Stimulated activated CD4-positive, alpha-beta T cell treated with anti-CD3 and anti-CD28 coated beads, Interleukin-12 subunit alpha, Interleukin-12 subunit beta, amount 100 ng/mL, for 4 hours (primary cell): ENCODE results near the gene DSTN.

Source experiments
- DNase-seq: peaks from one replicate; pipeline ENCODE4 v3.0.0-alpha.2; 2020

Gene DSTN

DNA sequence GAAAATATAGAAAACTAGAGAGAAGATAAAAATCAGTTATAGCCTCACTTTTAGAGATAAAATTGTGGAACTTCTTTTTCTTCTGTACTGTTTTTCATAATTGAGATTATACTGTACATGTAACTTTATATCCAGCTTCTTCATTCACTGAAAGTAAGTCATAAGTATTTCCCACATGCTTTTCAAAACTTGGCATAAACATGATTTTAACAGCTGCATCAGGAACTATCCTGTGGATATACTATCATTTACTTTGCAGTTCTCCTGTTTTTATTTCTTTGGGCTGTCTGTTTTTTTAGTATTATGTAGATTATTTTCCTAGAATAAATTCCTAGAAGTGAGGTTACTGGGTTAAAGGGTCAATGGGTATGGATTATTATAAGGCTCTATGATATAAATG lies 14.8 kb downstream of the DSTN start:
- DNase-seq, result no peak

DNA sequence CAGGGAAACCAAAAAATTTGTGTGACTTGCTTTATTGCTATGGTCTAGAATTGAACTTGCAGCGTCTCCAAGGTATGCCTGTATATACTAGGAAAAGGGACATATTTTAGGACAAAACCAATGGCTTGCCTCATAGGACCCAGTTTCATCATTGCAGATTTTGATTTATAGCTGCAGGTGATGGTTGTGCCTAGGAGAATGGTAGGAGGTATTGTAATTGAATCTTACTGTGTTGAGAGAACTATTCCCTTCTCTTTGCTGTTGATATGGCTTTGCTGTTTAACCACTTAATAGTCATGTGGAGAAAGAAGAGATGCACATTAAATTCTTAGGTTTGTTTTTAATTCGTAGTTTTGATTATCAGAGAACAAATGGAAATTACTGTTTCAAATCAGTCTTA lies 16.4 kb downstream of the DSTN start:
- DNase-seq, result no peak

DNA sequence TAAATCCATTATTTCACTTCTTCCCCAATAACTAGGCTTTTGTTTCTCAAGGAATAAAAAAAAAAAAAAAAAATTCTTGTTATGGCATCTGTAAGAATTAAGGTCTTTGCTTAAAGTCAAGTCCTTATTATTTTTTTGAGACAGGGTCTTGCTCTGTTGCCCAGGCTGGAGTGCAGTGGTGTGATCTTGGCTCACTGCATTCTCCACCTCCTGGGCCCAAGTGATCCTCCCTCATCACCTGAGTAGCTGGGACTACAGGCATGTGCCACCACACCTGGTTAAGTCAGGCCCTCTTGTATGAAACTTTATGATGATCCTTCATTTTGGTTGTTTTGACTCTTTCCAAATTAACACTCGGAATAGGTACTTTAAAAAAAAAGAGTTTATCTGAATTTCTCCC lies 17.3 kb downstream of the DSTN start:
- no peak for DNase-seq

DNA sequence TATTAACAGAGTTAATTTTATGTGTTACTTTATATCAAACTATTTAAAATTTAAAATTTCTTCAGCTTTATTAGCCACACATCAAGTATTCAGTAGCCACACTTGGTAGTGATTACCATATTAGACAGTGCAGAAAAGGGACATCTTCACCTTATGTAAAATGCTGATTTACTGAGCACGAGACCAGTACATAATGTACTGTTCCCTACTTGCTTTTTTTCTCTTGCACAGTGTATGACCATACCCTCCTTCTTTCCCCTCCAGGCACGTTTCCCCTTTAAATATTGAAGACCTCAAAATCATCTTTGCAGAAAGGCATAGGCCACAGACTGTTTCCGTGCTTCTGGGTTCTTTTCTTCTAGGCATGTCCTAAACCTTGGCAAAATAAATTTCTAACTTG lies 17.9 kb downstream of the DSTN start:
- DNase-seq, result no peak

DNA sequence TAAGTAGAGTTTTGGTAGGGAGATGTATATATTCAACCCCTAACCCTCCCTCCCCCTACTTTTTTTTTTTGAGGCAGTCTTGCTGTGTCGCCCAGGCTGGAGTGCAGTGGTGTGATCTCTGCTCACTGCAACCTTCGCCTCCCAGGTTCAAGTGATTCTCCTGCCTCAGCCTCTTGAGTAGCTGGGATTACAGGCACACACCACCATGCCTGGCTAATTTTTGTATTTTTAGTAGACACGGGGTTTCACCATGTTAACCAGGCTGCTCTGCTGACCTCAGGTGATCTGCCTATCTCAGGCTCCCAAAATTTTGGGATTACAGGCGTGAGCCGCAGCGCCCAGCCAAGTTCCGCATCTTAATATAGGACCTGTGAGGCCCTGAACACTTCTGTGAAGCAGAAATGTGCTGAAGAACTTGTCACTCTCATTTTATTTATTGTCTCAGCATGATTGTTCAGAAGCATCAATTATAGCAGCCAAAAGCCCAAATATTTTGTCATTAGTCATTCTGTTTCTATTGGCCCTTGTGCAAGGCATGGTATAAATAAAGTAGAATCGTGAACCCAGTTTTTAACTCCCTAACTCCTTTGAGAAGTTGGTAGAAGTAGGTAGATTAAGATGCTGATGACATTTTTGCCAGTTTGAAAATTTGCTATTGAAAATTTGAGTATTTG lies 19.4 kb downstream of the DSTN start:
- no peak for DNase-seq

DNA sequence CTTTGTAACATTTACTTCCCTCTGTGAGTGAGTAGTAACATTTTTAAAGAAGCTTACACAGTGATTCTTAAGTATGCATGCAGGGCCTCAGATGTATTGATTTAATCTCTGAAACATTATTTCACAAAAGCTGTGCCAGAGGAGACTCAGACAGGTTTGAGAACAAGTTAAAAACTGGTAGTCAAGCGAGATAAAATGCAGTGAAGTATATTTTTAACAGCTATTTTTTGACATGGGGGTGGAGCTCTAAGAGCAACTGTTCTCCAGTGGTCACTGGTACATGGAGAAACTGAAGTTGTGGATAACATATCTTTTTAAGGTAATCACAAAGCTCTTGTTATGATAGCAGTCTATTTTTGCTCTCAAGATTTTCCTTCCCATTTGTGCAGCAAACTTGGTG lies 20.4 kb downstream of the DSTN start:
- DNase-seq, result no peak

DNA sequence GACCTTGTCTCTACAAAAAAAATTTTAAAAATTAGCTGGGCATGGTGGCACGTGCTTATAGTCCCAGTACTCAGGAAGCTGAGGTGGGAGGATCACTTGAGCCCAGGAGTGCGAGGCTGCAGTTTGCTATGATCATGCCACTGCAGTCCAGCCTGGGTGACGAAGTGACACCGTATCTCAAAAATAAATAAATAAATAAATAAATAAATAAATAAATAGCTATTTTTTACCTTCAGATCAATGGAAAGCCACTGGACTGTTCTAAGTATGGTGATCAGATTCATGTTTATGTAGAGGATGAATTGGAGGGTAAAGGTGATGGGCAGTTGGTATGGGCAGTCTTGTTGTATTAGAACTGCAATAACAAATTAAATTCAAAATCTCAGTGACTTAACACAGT lies 24.0 kb downstream of the DSTN start:
- DNase-seq, result no peak

DNA sequence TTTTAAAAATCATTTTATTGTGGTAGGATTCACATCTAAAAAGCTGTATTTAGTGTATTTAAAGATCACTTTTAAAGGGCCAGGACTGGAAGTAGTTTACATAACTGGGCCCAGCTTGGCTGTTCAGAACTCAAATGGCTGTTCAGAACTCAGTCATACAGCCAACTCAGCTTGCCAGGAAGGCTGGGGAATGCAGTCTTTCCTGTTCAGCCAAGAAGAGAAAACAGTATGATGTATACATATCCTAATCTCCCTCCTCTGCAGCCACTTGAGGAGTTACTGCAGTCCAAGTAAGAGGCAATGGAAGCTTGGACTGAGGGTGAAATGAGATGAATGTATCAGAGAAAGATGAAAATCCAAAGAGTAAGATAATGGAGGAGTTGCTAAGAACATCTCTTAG lies 24.6 kb downstream of the DSTN start:
- no peak for DNase-seq

DNA sequence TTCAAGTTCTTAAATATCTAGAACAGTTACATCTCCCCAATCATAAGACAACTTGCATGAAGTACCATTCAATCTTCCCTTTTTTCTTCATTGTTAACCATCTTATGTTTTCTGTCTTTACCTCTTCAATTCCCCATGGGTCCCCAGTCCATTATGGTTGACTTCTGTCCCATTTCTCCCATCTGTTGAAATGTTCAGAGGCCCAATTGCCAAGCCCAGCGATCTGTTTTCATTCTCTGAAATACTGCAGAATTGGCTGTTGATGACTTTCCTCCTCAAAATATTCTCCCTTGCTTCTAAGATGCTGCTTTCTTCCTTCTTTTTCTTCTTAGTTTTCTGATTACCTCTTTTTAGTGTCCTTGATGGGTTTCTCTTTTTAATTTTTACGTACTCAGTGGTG lies 26.0 kb downstream of the DSTN start:
- no peak for DNase-seq

DNA sequence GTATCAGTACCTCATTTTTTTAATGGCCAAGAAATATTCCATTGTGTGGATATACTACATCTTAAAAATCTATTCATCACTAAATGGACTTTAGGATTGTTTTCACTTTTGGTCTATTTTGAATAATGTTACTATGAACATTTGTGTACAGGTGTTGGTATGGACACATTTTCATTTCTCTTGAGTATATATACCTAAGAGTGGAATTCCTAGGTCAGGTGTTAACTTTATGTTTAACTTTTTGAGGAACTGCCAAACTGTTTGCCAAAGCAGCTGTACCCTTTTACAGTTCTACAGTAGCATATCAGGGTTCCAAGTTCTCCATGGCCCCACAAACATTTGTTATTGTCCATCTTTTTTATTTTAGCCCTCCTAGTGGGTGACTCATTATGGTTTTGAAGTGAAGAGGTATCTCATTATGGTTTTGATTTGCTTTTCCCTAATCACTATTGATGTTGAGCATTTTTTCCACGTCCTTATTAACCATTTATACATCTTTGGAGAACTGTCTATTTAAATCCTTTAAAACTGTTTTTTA lies 28.2 kb downstream of the DSTN start:
- no peak for DNase-seq

DNA sequence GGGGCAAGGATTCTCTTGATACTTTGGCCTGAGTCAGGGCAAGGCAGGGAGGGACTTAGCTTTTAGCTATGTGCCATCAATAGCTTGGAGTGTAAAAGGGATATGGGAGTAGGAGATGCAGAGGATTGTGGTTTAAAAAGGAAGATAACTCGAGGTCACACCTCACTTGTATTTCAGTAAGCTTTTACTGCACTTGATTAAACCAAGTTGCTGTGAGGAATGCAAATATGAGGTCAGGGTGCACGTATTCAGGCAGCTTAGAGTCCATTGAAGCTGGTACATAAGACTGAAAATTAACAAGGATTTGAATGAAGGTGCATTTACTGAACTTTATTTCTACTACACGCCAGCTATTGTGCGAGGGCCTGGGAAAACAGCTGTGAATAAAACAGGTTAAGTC lies 32.1 kb downstream of the DSTN start:
- DNase-seq, result no peak

DNA sequence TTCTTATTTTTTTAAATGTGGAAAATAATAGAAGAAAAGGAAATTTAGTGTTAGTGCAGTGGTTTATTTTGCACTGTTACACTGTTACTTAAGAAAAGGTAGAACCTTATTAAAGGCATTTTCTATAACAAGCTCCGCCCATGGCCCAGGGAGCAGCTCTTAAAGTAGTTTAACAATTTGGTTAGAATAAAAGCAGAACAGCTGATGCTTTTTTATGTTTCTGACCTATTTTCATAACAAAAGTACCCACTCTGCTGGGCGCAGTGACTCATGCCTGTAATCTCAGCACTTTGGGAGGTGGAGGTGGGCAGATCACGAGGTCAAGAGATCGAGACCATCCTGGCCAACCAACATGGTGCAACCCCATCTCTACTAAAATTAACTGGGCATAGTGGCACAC lies 32.6 kb downstream of the DSTN start:
- DNase-seq, result no peak

DNA sequence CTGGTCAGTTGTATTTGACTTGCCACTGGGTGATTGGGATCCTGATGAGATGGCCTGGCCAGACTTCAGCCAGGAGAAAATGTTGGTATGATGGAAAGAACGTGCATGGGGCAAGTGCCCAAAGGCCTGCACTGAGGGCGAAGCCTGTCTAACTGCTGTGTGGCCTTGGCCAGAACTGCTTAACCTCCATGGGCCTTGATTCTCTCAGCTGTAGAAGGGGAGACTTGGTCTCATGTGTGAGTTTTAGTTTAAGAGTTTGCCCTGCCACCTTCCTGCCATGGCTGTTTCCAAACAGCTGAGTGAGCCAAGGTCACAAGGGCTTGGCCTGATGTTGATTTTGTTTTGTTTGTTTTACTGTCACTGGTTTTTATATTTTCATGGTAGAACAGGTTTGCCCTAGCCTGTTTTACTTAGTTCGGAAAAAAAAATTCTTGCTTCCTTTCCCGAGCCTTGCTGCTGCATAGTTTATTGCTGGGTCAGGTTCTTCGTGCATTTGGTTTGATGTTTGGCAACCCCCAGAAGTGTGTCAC lies 35.3 kb downstream of the DSTN start:
- no peak for DNase-seq

DNA sequence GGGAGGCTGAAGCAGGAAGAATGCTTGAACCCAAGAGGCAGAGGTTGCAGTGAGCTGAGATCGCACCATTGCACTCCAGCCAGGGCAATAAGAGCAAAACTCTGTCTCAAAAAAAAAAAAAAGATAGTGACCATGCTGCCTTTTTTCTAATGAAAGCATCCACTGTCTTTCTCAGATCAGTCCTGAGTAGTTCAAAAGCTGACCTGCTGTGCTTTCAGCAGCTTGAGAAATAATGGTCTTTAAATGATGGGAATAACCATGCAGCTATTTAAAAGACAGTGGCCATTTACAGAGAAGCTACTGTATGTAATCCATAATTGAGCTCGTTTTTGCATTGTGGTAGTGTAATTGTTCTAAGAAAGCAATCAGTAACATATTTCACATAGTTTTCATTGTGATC lies 36.1 kb downstream of the DSTN start:
- DNase-seq, result no peak

DNA sequence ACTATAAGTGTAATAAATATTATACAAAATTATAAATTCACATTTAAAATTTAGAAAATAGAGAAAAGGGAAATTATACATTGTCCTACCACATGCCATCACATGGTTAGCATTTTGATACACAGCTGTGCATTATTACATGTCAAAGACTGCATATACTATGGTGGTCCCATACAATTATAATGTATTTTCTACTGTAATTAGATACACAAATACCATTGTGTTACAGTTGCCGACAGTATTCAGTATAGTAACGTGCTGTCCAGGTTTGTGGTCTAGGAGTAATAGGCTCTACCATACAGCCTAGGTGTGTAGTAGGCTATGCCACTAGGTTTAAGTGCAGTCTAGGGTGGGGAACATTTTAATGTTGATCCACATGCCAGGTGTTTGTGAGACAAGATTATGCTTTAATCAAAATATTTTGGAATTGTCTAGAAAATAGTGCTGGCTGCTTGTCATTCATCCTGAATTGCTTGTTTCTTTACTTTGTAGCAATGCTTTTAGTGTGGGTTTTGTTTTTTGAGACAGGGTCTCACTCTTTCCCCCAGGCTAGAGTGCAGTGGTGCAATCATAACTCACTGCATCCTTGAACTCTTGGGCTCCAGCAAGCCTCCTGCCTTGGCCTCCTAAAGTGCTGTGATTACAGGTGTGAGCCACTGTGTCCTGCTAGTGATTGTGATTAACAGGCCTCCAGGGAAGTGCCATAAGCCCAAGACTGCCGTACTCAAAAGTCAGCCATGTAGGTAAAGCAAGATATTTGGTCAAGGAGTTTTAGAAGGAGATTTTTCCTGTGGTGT lies 39.0 kb downstream of the DSTN start:
- no peak for DNase-seq

DNA sequence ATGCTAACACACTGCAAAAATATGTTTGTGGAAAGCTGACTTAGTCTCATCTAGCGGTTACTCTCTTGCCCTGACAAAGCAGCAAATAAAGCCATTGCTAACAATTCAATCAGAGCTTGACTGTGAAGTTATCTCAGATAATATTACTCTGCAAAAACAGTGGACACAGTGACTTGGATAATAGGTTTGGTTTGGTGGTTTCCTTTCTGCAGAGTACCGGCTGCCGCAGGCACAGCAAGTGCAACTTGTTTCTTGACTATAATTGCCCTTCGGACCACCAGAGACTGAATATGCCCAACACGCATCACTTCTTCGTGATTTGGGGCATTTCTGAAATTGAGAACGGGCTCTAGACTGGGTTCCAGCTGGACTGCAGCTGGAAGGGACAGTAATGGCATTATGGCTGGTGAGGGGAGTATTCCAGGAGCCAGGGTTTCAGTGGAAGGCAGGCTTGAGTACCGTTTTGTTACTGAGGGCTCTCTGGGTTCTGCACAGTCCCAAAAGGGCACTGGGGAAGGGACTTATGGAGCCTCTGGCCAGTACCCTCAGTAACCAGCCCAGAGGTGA lies 40.0 kb downstream of the DSTN start:
- no peak for DNase-seq

DNA sequence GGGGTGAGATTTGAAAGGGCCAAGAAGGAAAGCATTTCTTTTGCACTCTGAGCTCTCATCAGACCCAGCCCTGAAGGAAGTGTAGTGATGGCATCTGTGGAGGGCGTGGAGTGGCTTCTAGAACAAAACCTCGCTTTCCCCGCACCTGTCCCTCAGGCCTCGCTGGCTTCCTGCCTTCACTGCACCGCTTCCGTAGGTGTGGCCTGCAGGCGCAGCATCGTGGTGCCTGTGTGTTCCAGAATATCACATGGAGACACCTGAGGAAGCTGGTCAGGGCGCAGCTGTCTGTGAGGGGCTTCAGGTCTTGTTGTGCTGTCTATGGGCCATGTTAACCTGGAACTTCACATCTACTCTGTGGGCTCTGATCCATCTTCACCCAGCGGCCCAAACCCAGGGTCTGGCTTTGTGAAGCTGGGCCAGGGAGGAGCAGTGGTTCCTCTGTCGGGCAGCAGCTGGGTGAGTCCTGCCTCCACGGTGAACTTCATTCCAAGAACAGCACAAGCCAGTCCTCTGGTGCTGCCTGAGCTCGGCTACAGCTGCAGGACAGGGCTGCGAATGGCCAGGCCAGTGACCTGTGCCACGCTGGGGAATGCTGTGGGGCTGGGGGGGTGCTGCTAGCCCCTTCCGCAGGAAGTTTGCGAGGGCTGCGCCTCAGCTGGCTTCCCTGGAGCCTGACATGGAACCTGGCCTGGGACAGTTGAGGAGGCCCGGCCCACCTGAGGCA lies 40.9 kb downstream of the DSTN start:
- peak; percentile 53 for DNase-seq

DNA sequence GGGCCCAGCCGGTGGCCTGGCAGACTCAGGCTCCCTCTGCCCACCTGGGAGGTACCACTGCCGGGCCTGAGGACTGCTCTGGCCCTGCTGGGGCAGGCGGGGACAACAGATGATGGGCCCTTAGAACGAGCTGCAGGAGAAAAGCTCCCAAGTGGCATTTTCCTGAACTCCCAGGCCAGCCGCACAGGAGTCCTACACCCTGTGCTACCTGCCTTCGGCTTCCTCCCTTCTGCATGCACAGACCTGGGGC lies 41.3 kb downstream of the DSTN start:
- no peak for DNase-seq

DNA sequence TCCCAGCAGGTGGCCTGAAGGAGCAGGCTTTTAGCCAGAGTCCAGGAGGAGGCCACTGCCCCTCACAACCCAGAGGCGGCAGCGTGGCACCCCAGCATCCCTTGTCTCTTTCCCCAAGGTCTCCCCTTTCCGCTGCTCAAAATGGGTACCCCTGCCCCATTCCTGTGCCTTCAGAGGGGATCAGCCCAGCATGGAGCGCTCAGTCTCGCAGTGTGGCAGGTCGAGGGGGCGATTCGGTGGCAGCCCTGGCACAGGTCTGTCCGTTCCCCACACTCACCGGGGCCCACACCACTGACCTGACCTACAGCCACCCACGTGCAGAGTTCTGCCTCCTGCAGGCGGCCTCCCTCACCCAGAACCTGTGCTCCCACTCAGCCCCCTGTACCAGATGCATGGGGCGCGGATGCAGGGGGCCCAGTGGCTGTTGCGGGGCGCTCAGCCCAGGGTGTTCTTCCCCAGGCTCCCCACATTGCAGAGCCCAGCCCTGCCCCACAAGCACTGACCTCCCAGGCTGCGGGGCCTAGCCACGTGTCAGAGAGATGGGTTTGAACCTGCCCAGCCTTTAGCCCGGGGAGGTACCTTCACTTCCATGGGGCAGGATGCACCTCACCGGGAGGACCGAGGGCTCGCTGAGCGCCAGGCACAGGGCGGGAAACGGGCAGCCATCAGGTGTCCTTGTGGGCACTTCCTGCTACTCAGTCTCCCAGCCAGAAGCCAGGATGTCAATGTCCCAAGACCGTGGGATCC lies 41.8 kb downstream of the DSTN start:
- no peak for DNase-seq

DNA sequence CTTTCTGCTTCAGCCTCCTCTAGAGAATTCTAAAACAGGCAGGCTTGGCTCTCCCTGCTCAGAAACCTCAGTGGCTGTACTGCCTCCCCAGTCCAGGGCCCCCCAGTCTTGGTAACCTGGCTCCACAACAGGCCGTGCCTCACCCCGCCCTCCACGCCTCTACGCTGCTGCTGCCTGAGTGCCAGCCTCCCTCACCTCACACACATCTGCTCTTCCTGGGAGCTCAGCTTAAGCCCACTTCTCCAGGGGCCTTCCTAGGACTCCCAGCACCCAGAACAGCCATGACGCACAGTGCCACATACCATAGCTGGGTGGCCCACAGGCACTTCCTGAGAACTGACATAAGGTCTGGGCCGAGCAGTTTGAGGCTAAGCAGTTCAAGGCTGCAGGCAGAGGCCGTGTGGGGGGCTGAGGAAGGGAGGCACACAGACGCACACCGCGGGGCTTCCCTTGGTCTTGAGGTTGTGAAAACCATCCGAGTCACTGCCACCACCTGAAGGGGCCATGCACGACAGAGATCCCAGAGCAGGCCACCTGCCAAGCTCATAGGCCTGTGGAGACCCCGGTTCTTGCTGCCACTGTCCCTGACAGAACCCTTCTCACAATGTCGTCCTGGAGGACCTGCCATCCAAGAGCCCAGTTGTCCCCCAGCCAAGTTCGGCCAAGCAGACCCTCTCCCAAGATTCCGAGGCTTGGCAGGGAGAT lies 42.6 kb downstream of the DSTN start:
- DNase-seq, result no peak

DNA sequence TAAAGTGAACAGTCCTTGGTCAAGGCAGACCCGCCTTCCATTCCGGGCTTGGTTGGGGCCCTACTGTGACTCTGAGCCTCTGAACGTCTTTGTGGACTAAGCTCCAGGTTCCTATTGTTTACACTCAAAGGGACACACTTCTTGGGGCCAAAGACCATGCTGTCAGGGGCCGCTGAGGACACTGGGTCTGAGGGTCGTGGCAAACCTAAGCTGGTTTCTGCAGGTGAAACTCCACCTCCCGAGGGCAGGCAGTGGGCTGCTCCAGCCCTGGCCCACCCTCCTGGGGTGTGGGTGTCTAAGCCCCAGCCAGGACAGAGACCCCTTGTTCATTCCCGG lies 43.1 kb downstream of the DSTN start:
- no peak for DNase-seq
